Suprapubic skin (tissue), 3 donors: Measurements from ENCODE around the gene MYO5A.

Source experiments
- EP300 ChIP-seq: sonication (generic); formaldehyde crosslinking; IDR thresholded peaks from one replicate; pipeline ENCODE4 v1.6.1; 2017; ENCODE audit warnings: antibody characterized with exemption
- TF ChIP-seq, protein P1 (sequence below), 2 donors: fragments of 200-600 bp in 1 of 2; fragments of 450-650 bp in 1 of 2; sonication (generic) in 1 of 2; IDR thresholded peaks; one replicate each; pipeline ENCODE4 v1.5.1; 2016 to 2019; ENCODE audit warnings: antibody characterized with exemption in 2 of 2, mild to moderate bottlenecking in 1 of 2, moderate library complexity in 1 of 2

- TF ChIP-seq, protein P1, sequence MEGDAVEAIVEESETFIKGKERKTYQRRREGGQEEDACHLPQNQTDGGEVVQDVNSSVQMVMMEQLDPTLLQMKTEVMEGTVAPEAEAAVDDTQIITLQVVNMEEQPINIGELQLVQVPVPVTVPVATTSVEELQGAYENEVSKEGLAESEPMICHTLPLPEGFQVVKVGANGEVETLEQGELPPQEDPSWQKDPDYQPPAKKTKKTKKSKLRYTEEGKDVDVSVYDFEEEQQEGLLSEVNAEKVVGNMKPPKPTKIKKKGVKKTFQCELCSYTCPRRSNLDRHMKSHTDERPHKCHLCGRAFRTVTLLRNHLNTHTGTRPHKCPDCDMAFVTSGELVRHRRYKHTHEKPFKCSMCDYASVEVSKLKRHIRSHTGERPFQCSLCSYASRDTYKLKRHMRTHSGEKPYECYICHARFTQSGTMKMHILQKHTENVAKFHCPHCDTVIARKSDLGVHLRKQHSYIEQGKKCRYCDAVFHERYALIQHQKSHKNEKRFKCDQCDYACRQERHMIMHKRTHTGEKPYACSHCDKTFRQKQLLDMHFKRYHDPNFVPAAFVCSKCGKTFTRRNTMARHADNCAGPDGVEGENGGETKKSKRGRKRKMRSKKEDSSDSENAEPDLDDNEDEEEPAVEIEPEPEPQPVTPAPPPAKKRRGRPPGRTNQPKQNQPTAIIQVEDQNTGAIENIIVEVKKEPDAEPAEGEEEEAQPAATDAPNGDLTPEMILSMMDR (IDR thresholded peaks at IDR 0.05): no peak
- TF ChIP-seq EP300: no peak
Measured at GRCh38 chr15:52523647-52524046, 5.0 kb downstream of the MYO5A start.
